ENCODE measurements around the gene DLG4.

DNA sequence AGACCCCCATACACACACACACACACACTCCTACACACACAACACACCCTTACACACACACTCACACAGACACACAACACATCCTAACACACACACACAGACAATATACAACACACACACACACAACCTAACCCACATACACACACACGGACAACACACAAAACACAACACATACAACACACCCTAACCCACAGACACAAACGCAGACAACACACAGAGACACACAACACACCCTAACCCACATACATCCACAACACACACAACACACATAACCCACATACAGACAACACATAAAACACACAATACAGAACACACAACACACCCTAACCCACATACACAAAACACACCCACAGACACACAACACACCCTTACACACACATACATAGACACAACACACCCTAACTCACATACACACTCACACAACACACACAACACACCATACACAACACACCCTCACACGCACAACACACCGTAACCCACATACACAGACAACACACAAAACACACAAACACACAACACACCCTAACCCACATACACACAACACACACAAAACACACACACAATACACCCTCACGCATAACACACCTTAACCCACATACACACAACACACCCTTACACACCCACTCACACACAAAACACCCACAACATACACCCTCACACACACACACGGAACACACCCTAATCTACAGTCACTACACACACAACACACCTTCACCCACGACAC, 44.9 kb downstream of the DLG4 start:
- no peak for TF ChIP-seq FOXP2 (optimal IDR thresholded peaks at IDR 0.05; ENCODE audit: control extremely low read depth, extremely low read length, insufficient read depth)
- no peak for TF ChIP-seq EZH2 (IDR thresholded peaks at IDR 0.05)
- TF ChIP-seq POLR2AphosphoS5 (IDR thresholded peaks at IDR 0.05; ENCODE audit: borderline replicate concordance, low read depth, low read length): no peak
